H9 (cell line): ENCODE results near the gene GARNL3. TPM values are rescaled to one million over a fixed set of nuclear protein-coding genes. Genes with fewer than 3 reads are reported as not detected.

ENCODE experiments used
- DNase-seq: peaks from one replicate; pipeline ENCODE4 v3.0.0-alpha.2; 2017
- H2AFZ ChIP-seq: one replicate; pipeline ENCODE4 v1.6.1; 2013; ENCODE audit warnings: mild to moderate bottlenecking, low read length, control low read depth, moderate library complexity
- H2AK5ac ChIP-seq: 2 replicates; pipeline ENCODE4 v1.6.1; 2013; ENCODE audit warnings: low read length, control low read depth, mixed read lengths; ENCODE audit not compliant: insufficient read length
- H2BK120ac ChIP-seq: one replicate; pipeline ENCODE4 v1.6.1; 2013; ENCODE audit warnings: low read depth, mild to moderate bottlenecking, low read length, control low read depth, inconsistent platforms; ENCODE audit not compliant: poor library complexity, severe bottlenecking
- H2BK12ac ChIP-seq: 2 replicates; pipeline ENCODE4 v1.6.1; 2013; ENCODE audit warnings: low read length, control low read depth, mixed read lengths, low read depth; ENCODE audit not compliant: insufficient read length
- H2BK15ac ChIP-seq: 2 replicates; pipeline ENCODE4 v1.6.1; 2013; ENCODE audit warnings: low read depth, low read length, control low read depth
- H2BK20ac ChIP-seq: one replicate; pipeline ENCODE4 v1.6.1; 2013; ENCODE audit warnings: low read depth, mild to moderate bottlenecking, low read length, control low read depth, inconsistent platforms; ENCODE audit not compliant: poor library complexity, severe bottlenecking
- H2BK5ac ChIP-seq: 2 replicates; pipeline ENCODE4 v1.6.1; 2013; ENCODE audit warnings: low read length, control low read depth, mixed read lengths; ENCODE audit not compliant: insufficient read length
- H3K14ac ChIP-seq: 2 replicates; pipeline ENCODE4 v1.6.1; 2013; ENCODE audit warnings: low read length, control low read depth; ENCODE audit not compliant: insufficient read depth
- H3K18ac ChIP-seq: 2 replicates; pipeline ENCODE4 v1.6.1; 2013; ENCODE audit warnings: low read depth, mild to moderate bottlenecking, mixed read lengths, low read length, control low read depth; ENCODE audit not compliant: insufficient read length
- H3K23ac ChIP-seq: 2 replicates; pipeline ENCODE4 v1.6.1; 2013; ENCODE audit warnings: low read length, control low read depth, mixed read lengths, low read depth; ENCODE audit not compliant: insufficient read length
- H3K23me2 ChIP-seq: 2 replicates; pipeline ENCODE4 v1.6.1; 2013; ENCODE audit warnings: low read depth, mild to moderate bottlenecking, mixed read lengths, low read length, control low read depth; ENCODE audit not compliant: insufficient read length, poor library complexity, severe bottlenecking
- H3K27ac ChIP-seq: 2 replicates; pipeline ENCODE4 v1.5.1; 2013; ENCODE audit warnings: low read length, control low read depth, mixed read lengths, low read depth; ENCODE audit not compliant: insufficient read length
- H3K27me3 ChIP-seq: 2 replicates; pipeline ENCODE4 v1.6.1; 2013; ENCODE audit warnings: low read length, control low read depth, inconsistent platforms; ENCODE audit not compliant: insufficient read depth
- H3K4ac ChIP-seq: 2 replicates; pipeline ENCODE4 v1.6.1; 2013; ENCODE audit warnings: low read depth, mild to moderate bottlenecking, control low read depth, inconsistent platforms, low read length, moderate library complexity
- H3K4me1 ChIP-seq: 2 replicates; pipeline ENCODE4 v1.6.1; 2013; ENCODE audit warnings: low read length, control low read depth, inconsistent platforms; ENCODE audit not compliant: insufficient read depth
- H3K4me2 ChIP-seq: 2 replicates; pipeline ENCODE4 v1.6.1; 2013; ENCODE audit warnings: low read length, control low read depth, mixed read lengths; ENCODE audit not compliant: insufficient read length, insufficient read depth
- H3K56ac ChIP-seq: 2 replicates; pipeline ENCODE4 v1.6.1; 2013; ENCODE audit warnings: low read depth, mild to moderate bottlenecking, mixed read lengths, low read length, control low read depth; ENCODE audit not compliant: insufficient read length
- H3K79me1 ChIP-seq: 2 replicates; pipeline ENCODE4 v1.6.1; 2013; ENCODE audit warnings: low read depth, mild to moderate bottlenecking, moderate library complexity, low read length, control low read depth, inconsistent platforms; ENCODE audit not compliant: insufficient read depth, poor library complexity, severe bottlenecking
- H3K79me2 ChIP-seq: 2 replicates; pipeline ENCODE4 v1.6.1; 2013; ENCODE audit warnings: low read length, control low read depth, inconsistent platforms; ENCODE audit not compliant: insufficient read depth
- H3K9ac ChIP-seq: 2 replicates; pipeline ENCODE4 v1.6.1; 2013; ENCODE audit warnings: low read length, control low read depth, mixed read lengths; ENCODE audit not compliant: insufficient read length; ENCODE audit errors: extremely low read depth
- H3K9me3 ChIP-seq: one replicate; pipeline ENCODE4 v1.6.1; 2013; ENCODE audit warnings: low read depth, low read length, inconsistent platforms; ENCODE audit not compliant: control insufficient read depth
- H3T11ph ChIP-seq: one replicate; pipeline ENCODE4 v1.6.1; 2013; ENCODE audit warnings: mild to moderate bottlenecking, low read length, control low read depth, inconsistent platforms
- H4K20me1 ChIP-seq: one replicate; pipeline ENCODE4 v1.6.1; 2013; ENCODE audit not compliant: control insufficient read depth, insufficient read length, insufficient read depth
- H4K5ac ChIP-seq: 2 replicates; pipeline ENCODE4 v1.6.1; 2013; ENCODE audit warnings: low read depth, mild to moderate bottlenecking, mixed read lengths, low read length, control low read depth; ENCODE audit not compliant: insufficient read length
- H4K8ac ChIP-seq: replicated peaks from 2 replicates; pipeline ENCODE4 v1.6.1; 2013; ENCODE audit warnings: low read length, control low read depth, mixed read lengths, low read depth; ENCODE audit not compliant: insufficient read length
- H4K91ac ChIP-seq: 2 replicates; pipeline ENCODE4 v1.6.1; 2013; ENCODE audit warnings: low read depth, mild to moderate bottlenecking, moderate library complexity, mixed read lengths, low read length, control low read depth; ENCODE audit not compliant: insufficient read length
- H3K27ac Mint-ChIP-seq, 3 experiments: 2 replicates in 2 of 3; 3 replicates in 1 of 3; pipeline ENCODE4 v1.8.0; 2020 to 2021; ENCODE audit warnings: mixed read lengths in 3 of 3, mild to moderate bottlenecking in 1 of 3, moderate library complexity in 1 of 3
- H3K27me3 Mint-ChIP-seq: 2 replicates; pipeline ENCODE4 v1.8.0; 2021; ENCODE audit warnings: low read depth, mild to moderate bottlenecking, moderate library complexity, mixed read lengths
- H3K36me3 Mint-ChIP-seq, 3 experiments: 2 replicates in 2 of 3; 3 replicates in 1 of 3; pipeline ENCODE4 v1.8.0; 2020 to 2021; ENCODE audit warnings: low read depth in 3 of 3, mixed read lengths in 3 of 3; ENCODE audit not compliant: insufficient read depth in 1 of 3
- H3K4me1 Mint-ChIP-seq, 2 experiments: 2 replicates each; pipeline ENCODE4 v1.8.0; 2020; ENCODE audit warnings: mixed read lengths in 2 of 2
- H3K4me3 Mint-ChIP-seq, 2 experiments: 2 replicates in 1 of 2; 3 replicates in 1 of 2; pipeline ENCODE4 v1.8.0; 2020 to 2021; ENCODE audit warnings: mild to moderate bottlenecking in 2 of 2, mixed read lengths in 2 of 2, moderate library complexity in 1 of 2
- H3K9me3 Mint-ChIP-seq, 2 experiments: 2 replicates in 1 of 2; 3 replicates in 1 of 2; pipeline ENCODE4 v1.8.0; 2020; ENCODE audit warnings: mild to moderate bottlenecking in 2 of 2, mixed read lengths in 2 of 2, moderate library complexity in 1 of 2
- CTCF ChIP-seq: fragments of 200-600 bp; sonication (generic); conservative IDR thresholded peaks from 3 replicates; pipeline ENCODE4 v1.8.0; 2021; ENCODE audit warnings: antibody characterized with exemption, mild to moderate bottlenecking
- WGBS: extraction: QIAGEN DNeasy Blood & Tissue Kit; methylation state at CpG from one replicate; pipeline ENCODE4 v1.1.7; 2013; ENCODE audit warnings: missing lambda C conversion rate, low lambda C conversion rate, mixed read lengths; ENCODE audit not compliant: insufficient read length; ENCODE audit errors: extremely low coverage; 5-methylcytosine and 5-hydroxymethylcytosine counted together
- total RNA-seq: library from RNA; stranded (reverse); gene quantifications from 2 replicates; pipeline ENCODE4 v1.2.1, GENCODE V29; 2021

The GARNL3 gene
- total RNA-seq, 1 experiment from 2014 or later = 8.7 TPM

GRCh38 chr9:127333221-127334064 is 68.9 kb downstream of the GARNL3 start:
- H2AK5ac ChIP-seq = no peak overlapping the region
- no peak overlapping the region for H3K23ac ChIP-seq
- no peaks in the 10 kb centered on the region for H3K9me3 ChIP-seq
- H2BK15ac ChIP-seq = no peak overlapping the region
- no peaks in the 10 kb centered on the region for H3K27me3 Mint-ChIP-seq
- H3K4me1 Mint-ChIP-seq = no peaks in the 10 kb centered on the region
- no peak overlapping the region for H2BK120ac ChIP-seq
- H2BK20ac ChIP-seq = no peak overlapping the region
- no peak overlapping the region for H3K56ac ChIP-seq
- no peak overlapping the region for H4K5ac ChIP-seq
- no peak overlapping the region for H3K4ac ChIP-seq
- no peak overlapping the region for H4K91ac ChIP-seq
- no peak overlapping the region for H3K27ac ChIP-seq
- H3K9me3 Mint-ChIP-seq = no peaks in the 10 kb centered on the region
- H3T11ph ChIP-seq = no peak overlapping the region
- no peak overlapping the region for H3K4me2 ChIP-seq
- H3K23me2 ChIP-seq = no peaks in the 10 kb centered on the region
- no peak for TF ChIP-seq CTCF
- no peaks in the 10 kb centered on the region for H4K20me1 ChIP-seq
- no peaks in the 10 kb centered on the region for H3K79me2 ChIP-seq
- no peak overlapping the region for H2AFZ ChIP-seq
- H3K4me3 Mint-ChIP-seq = no peak overlapping the region
- H3K4me1 ChIP-seq = no peaks in the 10 kb centered on the region
- no peak overlapping the region for H3K9ac ChIP-seq
- H3K18ac ChIP-seq = no peak overlapping the region
- no peak overlapping the region for H4K8ac ChIP-seq
- H3K36me3 Mint-ChIP-seq = peaks cover 2 to 4% (median 4%) of the 10 kb centered on the region in 3 experiments; a peak in 3 of 7 replicates
- H3K27me3 ChIP-seq = no peaks in the 10 kb centered on the region
- WGBS = no CpG with 5 or more reads among the region's 5 CpGs
- no peak overlapping the region for H2BK12ac ChIP-seq
- no peak for DNase-seq
- no peak overlapping the region for H2BK5ac ChIP-seq
- H3K79me1 ChIP-seq = no peaks in the 10 kb centered on the region
- no peak overlapping the region for H3K14ac ChIP-seq
- peak overlapping the region in 1 of 3 experiments; percentile 35; a peak in 2 of 7 replicates for H3K27ac Mint-ChIP-seq
